ENCODE results near the gene LRRC4C.

DNA sequence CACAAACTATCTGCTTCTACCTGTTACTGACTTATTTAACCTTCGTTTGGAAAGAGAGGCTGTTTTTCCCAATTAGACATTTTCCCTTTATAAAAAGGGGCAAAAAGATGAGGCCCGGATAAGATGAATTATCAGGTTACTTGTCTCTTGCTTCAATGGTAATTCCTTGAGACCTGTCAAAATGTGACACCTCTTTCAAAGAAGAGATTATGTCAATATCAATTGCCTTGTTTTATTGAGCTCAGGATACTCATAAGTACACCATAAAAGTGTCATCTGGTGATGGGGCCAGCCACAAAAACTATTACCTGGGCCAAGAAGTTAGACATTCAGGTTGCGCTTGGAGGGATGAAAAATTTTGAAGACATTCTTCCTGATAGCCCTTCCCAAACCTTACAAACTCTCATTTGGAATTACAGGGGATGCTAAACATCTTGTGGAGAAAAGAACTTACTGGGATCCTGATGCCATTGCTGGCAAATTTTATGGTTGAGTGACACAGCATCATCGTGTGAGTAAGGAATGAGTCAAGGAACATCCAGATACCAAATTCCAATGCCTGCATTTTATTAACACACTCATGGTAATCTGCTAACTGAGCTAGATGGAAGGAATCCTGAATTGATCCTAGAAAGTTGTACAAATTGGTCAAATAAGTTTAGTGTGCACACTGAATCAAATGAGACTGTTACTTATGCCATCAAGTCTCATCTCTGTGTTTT, 1071.2 kb downstream of the LRRC4C start:
- no peak for TF ChIP-seq EZH2phosphoT487 (IDR thresholded peaks at IDR 0.05; ENCODE audit: unreplicated experiment)
- TF ChIP-seq, protein P1, sequence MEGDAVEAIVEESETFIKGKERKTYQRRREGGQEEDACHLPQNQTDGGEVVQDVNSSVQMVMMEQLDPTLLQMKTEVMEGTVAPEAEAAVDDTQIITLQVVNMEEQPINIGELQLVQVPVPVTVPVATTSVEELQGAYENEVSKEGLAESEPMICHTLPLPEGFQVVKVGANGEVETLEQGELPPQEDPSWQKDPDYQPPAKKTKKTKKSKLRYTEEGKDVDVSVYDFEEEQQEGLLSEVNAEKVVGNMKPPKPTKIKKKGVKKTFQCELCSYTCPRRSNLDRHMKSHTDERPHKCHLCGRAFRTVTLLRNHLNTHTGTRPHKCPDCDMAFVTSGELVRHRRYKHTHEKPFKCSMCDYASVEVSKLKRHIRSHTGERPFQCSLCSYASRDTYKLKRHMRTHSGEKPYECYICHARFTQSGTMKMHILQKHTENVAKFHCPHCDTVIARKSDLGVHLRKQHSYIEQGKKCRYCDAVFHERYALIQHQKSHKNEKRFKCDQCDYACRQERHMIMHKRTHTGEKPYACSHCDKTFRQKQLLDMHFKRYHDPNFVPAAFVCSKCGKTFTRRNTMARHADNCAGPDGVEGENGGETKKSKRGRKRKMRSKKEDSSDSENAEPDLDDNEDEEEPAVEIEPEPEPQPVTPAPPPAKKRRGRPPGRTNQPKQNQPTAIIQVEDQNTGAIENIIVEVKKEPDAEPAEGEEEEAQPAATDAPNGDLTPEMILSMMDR (conservative IDR thresholded peaks at IDR 0.05; ENCODE audit: low read depth in 2 of 2) = no peak

Measured in GM23338 (cell line).